BJ (cell line): ENCODE measurements around the gene CILP. TPM values are rescaled to one million over a fixed set of nuclear protein-coding genes. Genes with fewer than 3 reads are reported as not detected.

Experiments used
- CTCF ChIA-PET: fragments of 350-600 bp; formaldehyde crosslinking; extraction: SDS; loops from one replicate; lab custom pipeline; 2021; ENCODE audit warnings: antibody characterized with exemption, inconsistent platforms; lab: Yijun Ruan, JAX
- POLR2A ChIA-PET: fragments of 300-600 bp; sonication (Branson Sonifier 250); formaldehyde crosslinking; extraction: SDS; loops from one replicate; lab custom pipeline; 2021; ENCODE audit warnings: antibody characterized with exemption; lab: Charles Lee
- DNase-seq: peaks from one replicate; pipeline ENCODE4 v3.0.0-alpha.2; 2011; ENCODE audit warnings: low read depth
- H3K27me3 ChIP-seq: 2 replicates; pipeline ENCODE4 v1.6.0; 2011; ENCODE audit warnings: low read length; ENCODE audit not compliant: control insufficient read depth, insufficient read depth
- H3K36me3 ChIP-seq: 2 replicates; pipeline ENCODE4 v1.5.1; 2011; ENCODE audit warnings: low read length; ENCODE audit not compliant: control insufficient read depth, insufficient read depth
- H3K4me3 ChIP-seq: 2 replicates; pipeline ENCODE4 v1.5.1; 2011; ENCODE audit warnings: low read depth, mild to moderate bottlenecking, control low read depth, low read length
- polyA plus RNA-seq: library from polyadenylated mRNA; depleted of rRNA; stranded (reverse); fragments of >200 nt; gene quantifications from 2 replicates; pipeline ENCODE4 v1.2.3, GENCODE V29; 2011
- TF ChIP-seq, protein P1 (sequence below): IDR thresholded peaks from 2 replicates; pipeline ENCODE4 v1.5.1; 2011; ENCODE audit warnings: low read depth, mild to moderate bottlenecking, control low read depth, inconsistent platforms, low read length, moderate library complexity; ENCODE audit not compliant: insufficient read depth

The CILP gene
- polyA plus RNA-seq, 1 experiment, result 0.09 TPM

DNA sequence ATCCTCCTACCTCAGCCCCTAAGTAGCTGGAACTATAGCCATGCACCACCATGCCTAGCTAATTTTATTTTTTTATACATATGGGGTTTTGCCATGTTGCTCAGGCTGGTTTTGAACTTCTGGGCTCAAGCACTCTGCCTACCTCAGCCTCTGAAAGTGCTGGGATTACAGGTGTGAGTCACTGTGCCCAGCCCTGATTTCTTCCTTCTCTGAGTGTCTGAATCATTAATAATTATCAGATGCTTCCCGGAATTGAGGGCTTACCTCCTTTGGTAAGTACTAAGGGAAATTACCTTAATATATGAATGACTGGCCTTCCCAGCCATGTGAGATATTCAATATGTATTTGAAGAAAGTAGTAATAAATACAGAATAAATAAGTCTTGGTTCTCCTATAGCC is 33.4 kb downstream of the CILP start:
- ChIA-PET POLR2A (no interaction called here), CTCF (interaction anchor here (0.8 to 1.8 kb wide), 2 partner anchors 11 to 14 kb away, joined by 3 to 4 read pairs; no protein-coding TSS in a partner anchor)
- TF ChIP-seq, protein P1, sequence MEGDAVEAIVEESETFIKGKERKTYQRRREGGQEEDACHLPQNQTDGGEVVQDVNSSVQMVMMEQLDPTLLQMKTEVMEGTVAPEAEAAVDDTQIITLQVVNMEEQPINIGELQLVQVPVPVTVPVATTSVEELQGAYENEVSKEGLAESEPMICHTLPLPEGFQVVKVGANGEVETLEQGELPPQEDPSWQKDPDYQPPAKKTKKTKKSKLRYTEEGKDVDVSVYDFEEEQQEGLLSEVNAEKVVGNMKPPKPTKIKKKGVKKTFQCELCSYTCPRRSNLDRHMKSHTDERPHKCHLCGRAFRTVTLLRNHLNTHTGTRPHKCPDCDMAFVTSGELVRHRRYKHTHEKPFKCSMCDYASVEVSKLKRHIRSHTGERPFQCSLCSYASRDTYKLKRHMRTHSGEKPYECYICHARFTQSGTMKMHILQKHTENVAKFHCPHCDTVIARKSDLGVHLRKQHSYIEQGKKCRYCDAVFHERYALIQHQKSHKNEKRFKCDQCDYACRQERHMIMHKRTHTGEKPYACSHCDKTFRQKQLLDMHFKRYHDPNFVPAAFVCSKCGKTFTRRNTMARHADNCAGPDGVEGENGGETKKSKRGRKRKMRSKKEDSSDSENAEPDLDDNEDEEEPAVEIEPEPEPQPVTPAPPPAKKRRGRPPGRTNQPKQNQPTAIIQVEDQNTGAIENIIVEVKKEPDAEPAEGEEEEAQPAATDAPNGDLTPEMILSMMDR, result no peak
- no peak for DNase-seq
- Histone ChIP-seq H3K36me3 (peaks cover 5% of the 10 kb centered on the region), H3K4me3 (no peak overlapping the region), H3K27me3 (no peaks in the 10 kb centered on the region)

DNA sequence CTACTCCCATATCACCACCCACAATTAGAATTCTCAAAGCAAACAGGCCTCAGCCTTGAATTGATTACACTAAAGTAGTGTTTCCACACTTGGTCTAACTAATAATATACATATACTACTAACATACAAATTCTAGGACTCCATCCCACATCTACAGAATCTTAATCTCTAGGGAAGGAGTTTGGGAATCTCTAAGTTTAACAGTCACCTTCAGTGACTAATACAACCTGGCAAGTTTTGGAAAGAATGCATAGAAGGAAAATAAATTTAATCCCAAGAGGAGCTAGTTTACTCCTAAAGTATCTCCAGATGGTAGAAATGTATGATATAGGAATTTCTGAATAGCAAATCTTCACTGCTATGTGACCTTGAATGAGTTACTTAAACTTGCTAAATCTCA is 35.2 kb downstream of the CILP start:
- Histone ChIP-seq H3K36me3 (peaks cover 7% of the 10 kb centered on the region), H3K27me3 (no peaks in the 10 kb centered on the region), H3K4me3 (no peak overlapping the region)
- ChIA-PET POLR2A (no interaction called here), CTCF (interaction anchor here (1.8 kb wide), 1 partner anchor 13 kb away, joined by 4 read pairs; no protein-coding TSS in a partner anchor)
- TF ChIP-seq, protein P1, result no peak
- no peak for DNase-seq

- DNase-seq, result no peak
- TF ChIP-seq, protein P1, result no peak
- ChIA-PET CTCF (no interaction called here), POLR2A (no interaction called here)
- Histone ChIP-seq H3K36me3 (peaks cover 7% of the 10 kb centered on the region), H3K27me3 (no peaks in the 10 kb centered on the region), H3K4me3 (no peak overlapping the region)
These were observed 35.8 kb downstream of the CILP start for GRCh38 chr15:65175511-65175910.

- TF ChIP-seq, protein P1, result no peak
- ChIA-PET POLR2A (no interaction called here), CTCF (interaction anchor here (0.7 kb wide), 1 partner anchor 15 kb away, joined by 3 read pairs; no protein-coding TSS in a partner anchor)
- DNase-seq, result no peak
- peaks cover 9% of the 10 kb centered on the region for H3K36me3 ChIP-seq
- H3K27me3 ChIP-seq, result no peaks in the 10 kb centered on the region
- H3K4me3 ChIP-seq, result no peak overlapping the region
These were observed 36.8 kb downstream of the CILP start for GRCh38 chr15:65174509-65174908.

GRCh38 chr15:65172531-65172930 is 38.7 kb downstream of the CILP start:
- ChIA-PET POLR2A (no interaction called here), CTCF (interaction anchor here (1.1 kb wide), 1 partner anchor 10 kb away, joined by 3 read pairs; no protein-coding TSS in a partner anchor)
- no peak for DNase-seq
- Histone ChIP-seq H3K4me3 (no peak overlapping the region), H3K27me3 (no peaks in the 10 kb centered on the region), H3K36me3 (peaks cover 8% of the 10 kb centered on the region)
- TF ChIP-seq, protein P1, result no peak
